Measurements from ENCODE around the gene PKNOX2. TPM values are rescaled to one million over a fixed set of nuclear protein-coding genes. Genes with fewer than 3 reads are reported as not detected.

PKNOX2 gene
- total RNA-seq, 1 donor from 2014 or later: 6.8 TPM

- H3K9me3 ChIP-seq (ENCODE audit: control insufficient read depth in 3 of 3, low read length in 3 of 3): peaks cover 0 to 3% (median 0%) of the 10 kb centered on the region in 3 donors
- no peaks in the 10 kb centered on the region for H3K27me3 ChIP-seq (ENCODE audit: control insufficient read depth in 3 of 3, insufficient read depth in 3 of 3, low read length in 3 of 3)
- H3K4me1 ChIP-seq (ENCODE audit: control insufficient read depth in 3 of 3, insufficient read depth in 3 of 3, low read length in 3 of 3): peaks cover 0 to under 1% (median 0%) of the 10 kb centered on the region in 3 donors
- H3K4me3 ChIP-seq (ENCODE audit: low read length in 3 of 3): no peak overlapping the region
- H3K9ac ChIP-seq (ENCODE audit: low read depth in 1 of 3, low read length in 3 of 3): no peak overlapping the region
- H3K36me3 ChIP-seq (ENCODE audit: control insufficient read depth in 3 of 3, insufficient read depth in 3 of 3, low read length in 3 of 3): peaks cover 3 to 15% (median 6%) of the 10 kb centered on the region in 3 donors
- no peak overlapping the region for H3K27ac ChIP-seq (ENCODE audit: low read depth, low read length)
Measured at GRCh38 chr11:125239585-125240560, 75.3 kb downstream of the PKNOX2 start.

DNA sequence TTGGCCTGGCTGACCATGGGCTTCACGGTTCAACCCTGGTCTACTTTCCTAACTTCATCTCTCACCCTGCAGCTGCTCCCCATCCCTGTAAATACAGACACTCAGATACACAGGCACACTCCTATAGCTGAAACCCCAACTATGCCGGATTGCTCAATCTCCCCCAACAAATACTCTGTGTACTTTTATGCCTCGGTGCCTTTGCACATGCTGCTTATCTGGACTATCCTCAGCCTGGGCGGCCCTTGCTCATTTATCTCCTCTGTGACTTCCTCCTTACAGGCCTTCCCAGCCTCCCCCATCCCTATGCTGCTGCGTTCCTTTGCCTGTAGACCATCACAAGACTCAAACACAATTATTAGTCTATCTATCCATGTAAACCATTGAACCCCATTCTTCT lies 76.6 kb downstream of the PKNOX2 start:
- Histone ChIP-seq H3K27me3 (ENCODE audit: control insufficient read depth in 3 of 3, insufficient read depth in 3 of 3, low read length in 3 of 3) (no peaks in the 10 kb centered on the region), H3K4me3 (ENCODE audit: low read length in 3 of 3) (no peak overlapping the region), H3K9me3 (ENCODE audit: control insufficient read depth in 3 of 3, low read length in 3 of 3) (peaks cover 0 to 3% (median 0%) of the 10 kb centered on the region in 3 donors), H3K36me3 (ENCODE audit: control insufficient read depth in 3 of 3, insufficient read depth in 3 of 3, low read length in 3 of 3) (peaks cover 0 to 6% (median 3%) of the 10 kb centered on the region in 3 donors), H3K27ac (ENCODE audit: low read depth, low read length) (no peak overlapping the region), H3K9ac (ENCODE audit: low read depth in 1 of 3, low read length in 3 of 3) (no peak overlapping the region), H3K4me1 (ENCODE audit: control insufficient read depth in 3 of 3, insufficient read depth in 3 of 3, low read length in 3 of 3) (peaks cover 0 to 6% (median 0%) of the 10 kb centered on the region in 3 donors)

DNA sequence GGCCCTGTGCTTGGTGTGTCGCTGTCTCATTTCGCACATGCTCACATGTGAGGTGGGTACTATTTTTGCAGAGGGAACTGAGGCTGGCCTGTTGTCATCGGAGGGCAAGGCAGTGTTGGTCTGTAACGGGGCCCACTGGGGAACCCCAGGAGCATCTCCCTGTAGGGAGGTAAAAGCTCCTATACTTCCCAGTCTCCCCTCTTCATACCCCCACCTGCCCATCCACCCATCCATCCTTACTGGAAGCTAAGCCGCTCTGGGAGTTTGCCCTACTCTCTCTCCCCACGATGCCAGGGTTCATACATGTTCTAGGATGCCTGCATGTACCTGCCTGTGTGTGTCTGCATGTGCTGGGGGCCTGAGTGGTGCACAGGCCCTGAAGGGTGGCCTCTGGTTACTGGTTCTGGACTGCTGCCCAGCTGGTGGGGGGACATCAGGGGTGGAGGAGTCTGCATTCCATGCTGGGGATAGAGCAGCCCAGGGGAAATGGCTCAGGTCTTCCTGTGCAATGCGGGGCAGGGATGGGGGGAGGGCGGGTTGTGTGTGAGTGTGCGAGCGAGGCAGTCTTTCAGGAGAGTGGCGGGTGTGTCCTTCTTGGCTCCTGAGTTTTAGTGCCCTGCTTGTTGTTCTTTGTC lies 77.7 kb downstream of the PKNOX2 start:
- H3K4me1 ChIP-seq (ENCODE audit: control insufficient read depth in 3 of 3, insufficient read depth in 3 of 3, low read length in 3 of 3): peaks cover 0 to 9% (median 0%) of the 10 kb centered on the region in 3 donors
- H3K27ac ChIP-seq (ENCODE audit: low read depth, low read length): no peak overlapping the region
- H3K4me3 ChIP-seq (ENCODE audit: low read length in 3 of 3): no peak overlapping the region
- H3K27me3 ChIP-seq (ENCODE audit: control insufficient read depth in 3 of 3, insufficient read depth in 3 of 3, low read length in 3 of 3): no peaks in the 10 kb centered on the region
- peaks cover 0 to under 1% (median 0%) of the 10 kb centered on the region in 3 donors for H3K36me3 ChIP-seq (ENCODE audit: control insufficient read depth in 3 of 3, insufficient read depth in 3 of 3, low read length in 3 of 3)
- no peaks in the 10 kb centered on the region for H3K9me3 ChIP-seq (ENCODE audit: control insufficient read depth in 3 of 3, low read length in 3 of 3)
- H3K9ac ChIP-seq (ENCODE audit: low read depth in 1 of 3, low read length in 3 of 3): no peak overlapping the region

- Histone ChIP-seq H3K4me1 (ENCODE audit: control insufficient read depth in 3 of 3, insufficient read depth in 3 of 3, low read length in 3 of 3) (peaks cover 0 to 9% (median 0%) of the 10 kb centered on the region in 3 donors), H3K4me3 (ENCODE audit: low read length in 3 of 3) (no peak overlapping the region), H3K9me3 (ENCODE audit: control insufficient read depth in 3 of 3, low read length in 3 of 3) (no peaks in the 10 kb centered on the region), H3K27me3 (ENCODE audit: control insufficient read depth in 3 of 3, insufficient read depth in 3 of 3, low read length in 3 of 3) (no peaks in the 10 kb centered on the region), H3K9ac (ENCODE audit: low read depth in 1 of 3, low read length in 3 of 3) (no peak overlapping the region), H3K27ac (ENCODE audit: low read depth, low read length) (no peak overlapping the region), H3K36me3 (ENCODE audit: control insufficient read depth in 3 of 3, insufficient read depth in 3 of 3, low read length in 3 of 3) (no peaks in the 10 kb centered on the region)
Measured at GRCh38 chr11:125244166-125244565, 79.6 kb downstream of the PKNOX2 start.

GRCh38 chr11:125245299-125245698 lies 80.7 kb downstream of the PKNOX2 start:
- Histone ChIP-seq H3K4me3 (ENCODE audit: low read length in 3 of 3) (no peak overlapping the region), H3K27ac (ENCODE audit: low read depth, low read length) (no peak overlapping the region), H3K9ac (ENCODE audit: low read depth in 1 of 3, low read length in 3 of 3) (no peak overlapping the region), H3K9me3 (ENCODE audit: control insufficient read depth in 3 of 3, low read length in 3 of 3) (no peaks in the 10 kb centered on the region), H3K27me3 (ENCODE audit: control insufficient read depth in 3 of 3, insufficient read depth in 3 of 3, low read length in 3 of 3) (no peaks in the 10 kb centered on the region), H3K4me1 (ENCODE audit: control insufficient read depth in 3 of 3, insufficient read depth in 3 of 3, low read length in 3 of 3) (peaks cover 0 to 9% (median 0%) of the 10 kb centered on the region in 3 donors), H3K36me3 (ENCODE audit: control insufficient read depth in 3 of 3, insufficient read depth in 3 of 3, low read length in 3 of 3) (no peaks in the 10 kb centered on the region)

GRCh38 chr11:125247431-125247830 lies 82.9 kb downstream of the PKNOX2 start:
- no peak overlapping the region for H3K9ac ChIP-seq (ENCODE audit: low read depth in 1 of 3, low read length in 3 of 3)
- H3K4me1 ChIP-seq (ENCODE audit: control insufficient read depth in 3 of 3, insufficient read depth in 3 of 3, low read length in 3 of 3): peaks cover 0 to 16% (median 0%) of the 10 kb centered on the region in 3 donors
- no peaks in the 10 kb centered on the region for H3K9me3 ChIP-seq (ENCODE audit: control insufficient read depth in 3 of 3, low read length in 3 of 3)
- no peak overlapping the region for H3K27ac ChIP-seq (ENCODE audit: low read depth, low read length)
- no peak overlapping the region for H3K4me3 ChIP-seq (ENCODE audit: low read length in 3 of 3)
- no peaks in the 10 kb centered on the region for H3K36me3 ChIP-seq (ENCODE audit: control insufficient read depth in 3 of 3, insufficient read depth in 3 of 3, low read length in 3 of 3)
- no peaks in the 10 kb centered on the region for H3K27me3 ChIP-seq (ENCODE audit: control insufficient read depth in 3 of 3, insufficient read depth in 3 of 3, low read length in 3 of 3)

DNA sequence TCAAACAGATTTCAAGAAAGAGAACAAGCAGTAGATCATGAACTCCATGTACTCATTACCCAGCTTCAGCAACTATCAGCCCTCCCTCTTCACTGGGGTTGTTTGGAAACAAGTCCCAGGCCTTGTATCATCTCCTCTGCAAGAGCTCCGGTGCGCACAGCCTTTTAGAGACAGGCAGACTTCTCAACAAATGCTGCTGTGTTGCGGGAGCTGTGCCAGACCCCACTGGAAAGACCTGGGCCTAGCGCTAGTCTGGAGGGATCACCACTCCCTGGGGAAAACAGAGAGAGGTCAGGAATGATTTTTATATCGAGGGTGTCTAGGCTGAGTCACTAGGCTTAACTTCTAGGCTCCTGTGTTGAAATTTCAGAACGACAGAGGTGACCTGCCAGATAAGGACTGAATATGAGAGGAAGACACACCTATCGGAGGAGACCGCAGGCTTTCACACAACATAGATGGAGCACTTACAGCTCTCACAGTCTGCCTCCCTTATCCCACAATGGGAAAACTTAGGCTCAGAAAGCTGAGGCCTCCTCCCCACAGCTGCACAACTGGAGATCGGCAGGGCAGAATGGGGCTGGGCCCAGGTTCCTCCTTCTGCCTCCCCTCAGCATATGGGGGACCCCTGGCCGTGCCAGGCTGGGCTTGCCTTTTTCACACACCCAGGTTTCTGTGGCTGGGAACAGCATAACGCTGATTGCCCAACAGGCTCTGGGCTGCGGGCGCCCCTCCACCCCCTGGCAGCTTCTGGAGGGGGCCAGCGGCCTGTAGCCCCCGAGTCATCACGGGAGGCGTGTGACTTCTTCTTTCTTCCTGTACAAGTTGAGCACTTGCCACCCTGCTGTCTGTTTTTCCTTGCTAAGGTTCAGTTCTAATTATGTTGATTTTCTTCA lies 86.0 kb downstream of the PKNOX2 start:
- no peaks in the 10 kb centered on the region for H3K27me3 ChIP-seq (ENCODE audit: control insufficient read depth in 3 of 3, insufficient read depth in 3 of 3, low read length in 3 of 3)
- H3K9ac ChIP-seq (ENCODE audit: low read depth in 1 of 3, low read length in 3 of 3): no peak overlapping the region
- H3K27ac ChIP-seq (ENCODE audit: low read depth, low read length): no peak overlapping the region
- H3K36me3 ChIP-seq (ENCODE audit: control insufficient read depth in 3 of 3, insufficient read depth in 3 of 3, low read length in 3 of 3): peaks cover 0 to 5% (median 0%) of the 10 kb centered on the region in 3 donors
- H3K9me3 ChIP-seq (ENCODE audit: control insufficient read depth in 3 of 3, low read length in 3 of 3): no peaks in the 10 kb centered on the region
- peaks cover 0 to 10% (median 0%) of the 10 kb centered on the region in 3 donors for H3K4me1 ChIP-seq (ENCODE audit: control insufficient read depth in 3 of 3, insufficient read depth in 3 of 3, low read length in 3 of 3)
- no peak overlapping the region for H3K4me3 ChIP-seq (ENCODE audit: low read length in 3 of 3)

DNA sequence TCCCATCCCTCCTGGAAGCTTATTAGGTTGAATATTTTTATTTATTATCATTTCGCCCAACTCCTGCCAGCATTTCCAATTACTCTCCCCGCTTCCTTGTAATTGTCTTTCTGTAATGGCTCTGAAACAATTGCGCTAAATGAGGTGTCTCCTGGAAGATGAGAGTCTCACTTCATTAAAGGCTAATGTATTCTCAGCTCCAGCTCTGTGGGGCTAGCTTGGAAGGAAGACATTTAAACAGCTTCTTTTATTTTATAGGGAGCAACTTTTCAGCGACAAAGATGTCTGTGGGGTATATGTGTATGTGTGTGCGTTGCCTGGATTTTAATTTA lies 86.6 kb downstream of the PKNOX2 start:
- peaks cover 0 to 10% (median 0%) of the 10 kb centered on the region in 3 donors for H3K4me1 ChIP-seq (ENCODE audit: control insufficient read depth in 3 of 3, insufficient read depth in 3 of 3, low read length in 3 of 3)
- H3K36me3 ChIP-seq (ENCODE audit: control insufficient read depth in 3 of 3, insufficient read depth in 3 of 3, low read length in 3 of 3): peaks cover 0 to 5% (median 0%) of the 10 kb centered on the region in 3 donors
- no peak overlapping the region for H3K27ac ChIP-seq (ENCODE audit: low read depth, low read length)
- H3K9ac ChIP-seq (ENCODE audit: low read depth in 1 of 3, low read length in 3 of 3): no peak overlapping the region
- no peaks in the 10 kb centered on the region for H3K9me3 ChIP-seq (ENCODE audit: control insufficient read depth in 3 of 3, low read length in 3 of 3)
- no peak overlapping the region for H3K4me3 ChIP-seq (ENCODE audit: low read length in 3 of 3)
- H3K27me3 ChIP-seq (ENCODE audit: control insufficient read depth in 3 of 3, insufficient read depth in 3 of 3, low read length in 3 of 3): no peaks in the 10 kb centered on the region

DNA sequence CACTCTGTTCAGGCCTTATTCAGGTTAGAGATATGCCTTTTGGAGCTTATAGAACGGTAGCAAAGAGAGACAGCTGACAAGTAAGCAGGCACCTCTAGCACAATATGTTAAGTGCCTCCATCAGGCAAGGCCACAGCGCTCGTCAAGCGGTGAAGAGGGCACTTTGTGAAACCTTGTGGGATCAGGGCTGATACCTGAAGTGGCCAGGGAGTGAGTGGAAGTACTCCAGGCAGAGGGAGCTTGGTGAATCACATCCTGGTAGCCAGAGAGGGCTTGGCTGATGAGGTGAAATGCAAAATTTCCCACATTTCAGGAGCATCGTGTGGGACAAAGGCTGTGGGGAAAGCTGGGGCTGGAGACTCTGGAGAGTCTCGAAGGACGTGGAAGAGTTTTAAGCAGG lies 87.4 kb downstream of the PKNOX2 start:
- no peaks in the 10 kb centered on the region for H3K27me3 ChIP-seq (ENCODE audit: control insufficient read depth in 3 of 3, insufficient read depth in 3 of 3, low read length in 3 of 3)
- H3K9ac ChIP-seq (ENCODE audit: low read depth in 1 of 3, low read length in 3 of 3): no peak overlapping the region
- no peak overlapping the region for H3K27ac ChIP-seq (ENCODE audit: low read depth, low read length)
- no peak overlapping the region for H3K4me3 ChIP-seq (ENCODE audit: low read length in 3 of 3)
- peaks cover 0 to 10% (median 0%) of the 10 kb centered on the region in 3 donors for H3K4me1 ChIP-seq (ENCODE audit: control insufficient read depth in 3 of 3, insufficient read depth in 3 of 3, low read length in 3 of 3)
- no peaks in the 10 kb centered on the region for H3K9me3 ChIP-seq (ENCODE audit: control insufficient read depth in 3 of 3, low read length in 3 of 3)
- H3K36me3 ChIP-seq (ENCODE audit: control insufficient read depth in 3 of 3, insufficient read depth in 3 of 3, low read length in 3 of 3): peaks cover 0 to 5% (median 0%) of the 10 kb centered on the region in 3 donors

Measured in skeletal muscle tissue (tissue), 4 donors.